ENCODE measurements around the gene PIAS1.

PIAS1 gene

DNA sequence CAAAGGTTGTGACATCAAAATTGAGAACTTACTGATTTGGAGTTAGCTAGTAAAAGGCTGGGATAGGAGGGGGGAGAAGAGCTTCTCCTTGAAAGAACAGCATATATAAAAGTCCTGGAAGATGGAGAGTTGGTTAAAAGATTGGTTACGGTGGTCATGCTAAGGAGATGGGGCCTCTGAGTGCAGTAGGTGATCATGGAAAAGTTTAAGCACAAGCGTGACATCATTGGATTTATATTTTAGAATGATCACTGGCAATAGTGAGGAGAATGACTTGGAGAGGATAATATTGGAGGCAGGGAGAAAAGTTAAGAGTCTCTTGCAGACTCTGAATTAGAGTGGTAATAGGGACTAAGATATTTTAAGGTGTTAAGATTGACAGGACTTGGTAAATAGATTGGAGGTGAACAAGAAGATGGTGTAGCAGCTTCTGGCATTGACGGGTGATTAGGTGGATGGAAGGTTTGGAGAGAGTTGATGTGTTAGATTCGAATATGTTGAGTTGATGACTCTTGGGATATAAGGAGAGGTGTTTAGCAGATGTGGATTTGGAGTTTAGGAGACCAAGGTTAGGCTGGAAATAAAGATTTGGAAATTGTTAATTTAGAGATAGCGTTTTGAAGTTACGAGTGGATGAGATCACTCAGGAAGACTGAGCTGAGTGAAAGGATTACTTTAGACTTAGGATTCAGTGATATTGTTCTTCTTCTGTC lies 19.6 kb downstream of the PIAS1 start:
- TF ChIP-seq RAD21 (IDR thresholded peaks at IDR 0.05; ENCODE audit: low read depth) (no peak), NFIC (IDR thresholded peaks at IDR 0.05) (no peak), TAF1 (IDR thresholded peaks at IDR 0.05; ENCODE audit: low read depth) (no peak), CREB1 (IDR thresholded peaks at IDR 0.05; ENCODE audit: low read depth) (no peak), TCF12 (IDR thresholded peaks at IDR 0.05; ENCODE audit: low read depth) (no peak), EP300 (IDR thresholded peaks at IDR 0.05; ENCODE audit: borderline replicate concordance) (no peak), YY1 (IDR thresholded peaks at IDR 0.05; ENCODE audit: low read depth) (no peak), TEAD4 (IDR thresholded peaks at IDR 0.05) (no peak), FOXM1 (IDR thresholded peaks at IDR 0.05; ENCODE audit: borderline replicate concordance, low read depth) (no peak), ZBTB7A (IDR thresholded peaks at IDR 0.05; ENCODE audit: low read depth) (no peak), CEBPB (IDR thresholded peaks at IDR 0.05) (no peak), EGR1 (IDR thresholded peaks at IDR 0.05) (no peak)
- TF ChIP-seq, protein P1, sequence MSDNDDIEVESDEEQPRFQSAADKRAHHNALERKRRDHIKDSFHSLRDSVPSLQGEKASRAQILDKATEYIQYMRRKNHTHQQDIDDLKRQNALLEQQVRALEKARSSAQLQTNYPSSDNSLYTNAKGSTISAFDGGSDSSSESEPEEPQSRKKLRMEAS (IDR thresholded peaks at IDR 0.05): no peak
- TF ChIP-seq, protein P2, sequence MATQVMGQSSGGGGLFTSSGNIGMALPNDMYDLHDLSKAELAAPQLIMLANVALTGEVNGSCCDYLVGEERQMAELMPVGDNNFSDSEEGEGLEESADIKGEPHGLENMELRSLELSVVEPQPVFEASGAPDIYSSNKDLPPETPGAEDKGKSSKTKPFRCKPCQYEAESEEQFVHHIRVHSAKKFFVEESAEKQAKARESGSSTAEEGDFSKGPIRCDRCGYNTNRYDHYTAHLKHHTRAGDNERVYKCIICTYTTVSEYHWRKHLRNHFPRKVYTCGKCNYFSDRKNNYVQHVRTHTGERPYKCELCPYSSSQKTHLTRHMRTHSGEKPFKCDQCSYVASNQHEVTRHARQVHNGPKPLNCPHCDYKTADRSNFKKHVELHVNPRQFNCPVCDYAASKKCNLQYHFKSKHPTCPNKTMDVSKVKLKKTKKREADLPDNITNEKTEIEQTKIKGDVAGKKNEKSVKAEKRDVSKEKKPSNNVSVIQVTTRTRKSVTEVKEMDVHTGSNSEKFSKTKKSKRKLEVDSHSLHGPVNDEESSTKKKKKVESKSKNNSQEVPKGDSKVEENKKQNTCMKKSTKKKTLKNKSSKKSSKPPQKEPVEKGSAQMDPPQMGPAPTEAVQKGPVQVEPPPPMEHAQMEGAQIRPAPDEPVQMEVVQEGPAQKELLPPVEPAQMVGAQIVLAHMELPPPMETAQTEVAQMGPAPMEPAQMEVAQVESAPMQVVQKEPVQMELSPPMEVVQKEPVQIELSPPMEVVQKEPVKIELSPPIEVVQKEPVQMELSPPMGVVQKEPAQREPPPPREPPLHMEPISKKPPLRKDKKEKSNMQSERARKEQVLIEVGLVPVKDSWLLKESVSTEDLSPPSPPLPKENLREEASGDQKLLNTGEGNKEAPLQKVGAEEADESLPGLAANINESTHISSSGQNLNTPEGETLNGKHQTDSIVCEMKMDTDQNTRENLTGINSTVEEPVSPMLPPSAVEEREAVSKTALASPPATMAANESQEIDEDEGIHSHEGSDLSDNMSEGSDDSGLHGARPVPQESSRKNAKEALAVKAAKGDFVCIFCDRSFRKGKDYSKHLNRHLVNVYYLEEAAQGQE (IDR thresholded peaks at IDR 0.05; ENCODE audit: low read depth): no peak
- TF ChIP-seq, protein P3, sequence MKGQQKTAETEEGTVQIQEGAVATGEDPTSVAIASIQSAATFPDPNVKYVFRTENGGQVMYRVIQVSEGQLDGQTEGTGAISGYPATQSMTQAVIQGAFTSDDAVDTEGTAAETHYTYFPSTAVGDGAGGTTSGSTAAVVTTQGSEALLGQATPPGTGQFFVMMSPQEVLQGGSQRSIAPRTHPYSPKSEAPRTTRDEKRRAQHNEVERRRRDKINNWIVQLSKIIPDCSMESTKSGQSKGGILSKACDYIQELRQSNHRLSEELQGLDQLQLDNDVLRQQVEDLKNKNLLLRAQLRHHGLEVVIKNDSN (IDR thresholded peaks at IDR 0.05): no peak

DNA sequence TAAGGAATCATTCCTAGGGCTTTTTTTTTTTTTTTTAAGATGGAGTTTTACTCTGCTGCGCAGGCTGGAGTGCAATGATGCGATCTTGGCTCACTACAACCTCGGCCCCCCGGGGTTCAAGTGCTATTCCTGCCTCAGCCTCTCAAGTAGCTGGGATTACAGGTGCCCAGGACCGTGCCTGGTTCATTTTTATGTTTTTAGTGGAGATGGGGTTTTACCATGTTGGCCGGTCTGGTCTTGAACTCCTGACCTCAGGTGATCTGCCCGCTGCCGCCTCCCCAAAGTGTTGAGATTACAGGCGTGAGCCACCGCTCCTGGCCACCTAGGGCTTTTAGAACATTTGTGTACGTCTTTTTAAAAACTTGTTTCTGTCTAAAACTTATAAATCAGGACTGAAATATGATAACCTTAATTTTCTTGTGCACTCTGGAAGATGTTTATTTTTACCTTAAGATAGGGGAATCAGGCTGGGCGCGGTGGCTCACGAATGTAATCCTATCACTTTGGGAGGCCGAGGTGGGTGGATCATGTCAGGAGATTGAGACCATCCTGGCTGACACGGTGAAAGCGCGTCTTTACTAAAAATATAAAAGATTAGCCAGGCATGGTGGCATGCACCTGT lies 21.8 kb downstream of the PIAS1 start:
- no peak for TF ChIP-seq CREB1 (IDR thresholded peaks at IDR 0.05; ENCODE audit: low read depth)
- TF ChIP-seq ZBTB7A (IDR thresholded peaks at IDR 0.05; ENCODE audit: low read depth): no peak
- TF ChIP-seq CEBPB (IDR thresholded peaks at IDR 0.05): no peak
- TF ChIP-seq, protein P1 (IDR thresholded peaks at IDR 0.05): no peak
- TF ChIP-seq NFIC (IDR thresholded peaks at IDR 0.05): no peak
- TF ChIP-seq, protein P2 (IDR thresholded peaks at IDR 0.05; ENCODE audit: low read depth): no peak
- TF ChIP-seq FOXM1 (IDR thresholded peaks at IDR 0.05; ENCODE audit: borderline replicate concordance, low read depth): no peak
- TF ChIP-seq YY1 (IDR thresholded peaks at IDR 0.05; ENCODE audit: low read depth): no peak

DNA sequence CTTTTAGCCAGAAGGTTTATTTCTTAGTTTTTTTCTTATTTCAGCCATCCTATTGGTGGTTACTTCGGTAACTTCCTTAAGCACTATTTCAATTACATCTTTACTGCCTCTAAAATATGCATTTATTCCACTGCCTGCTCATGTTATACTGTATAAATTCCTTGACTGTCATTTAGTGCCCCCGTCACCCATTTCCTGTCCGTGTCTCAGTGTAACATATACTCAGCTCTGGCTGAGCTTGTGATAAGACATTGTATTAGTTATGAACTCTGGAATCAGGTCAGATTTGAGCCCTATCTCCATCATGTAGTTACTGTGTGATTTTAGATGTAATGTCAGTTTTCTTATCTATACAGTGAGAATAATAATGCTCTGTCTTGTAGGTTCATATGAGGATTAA lies 24.2 kb downstream of the PIAS1 start:
- no peak for TF ChIP-seq EP300 (IDR thresholded peaks at IDR 0.05; ENCODE audit: borderline replicate concordance)
- no peak for TF ChIP-seq TAF1 (IDR thresholded peaks at IDR 0.05; ENCODE audit: low read depth)
- TF ChIP-seq YY1 (IDR thresholded peaks at IDR 0.05; ENCODE audit: low read depth): no peak
- TF ChIP-seq, protein P1 (IDR thresholded peaks at IDR 0.05): no peak
- TF ChIP-seq, protein P2 (IDR thresholded peaks at IDR 0.05; ENCODE audit: low read depth): no peak
- no peak for TF ChIP-seq NFIC (IDR thresholded peaks at IDR 0.05)
- TF ChIP-seq TCF12 (IDR thresholded peaks at IDR 0.05; ENCODE audit: low read depth): no peak
- no peak for TF ChIP-seq CEBPB (IDR thresholded peaks at IDR 0.05)
- no peak for TF ChIP-seq EGR1 (IDR thresholded peaks at IDR 0.05)
- TF ChIP-seq CREB1 (IDR thresholded peaks at IDR 0.05; ENCODE audit: low read depth): no peak
- no peak for TF ChIP-seq FOXM1 (IDR thresholded peaks at IDR 0.05; ENCODE audit: borderline replicate concordance, low read depth)
- TF ChIP-seq RAD21 (IDR thresholded peaks at IDR 0.05; ENCODE audit: low read depth): no peak

DNA sequence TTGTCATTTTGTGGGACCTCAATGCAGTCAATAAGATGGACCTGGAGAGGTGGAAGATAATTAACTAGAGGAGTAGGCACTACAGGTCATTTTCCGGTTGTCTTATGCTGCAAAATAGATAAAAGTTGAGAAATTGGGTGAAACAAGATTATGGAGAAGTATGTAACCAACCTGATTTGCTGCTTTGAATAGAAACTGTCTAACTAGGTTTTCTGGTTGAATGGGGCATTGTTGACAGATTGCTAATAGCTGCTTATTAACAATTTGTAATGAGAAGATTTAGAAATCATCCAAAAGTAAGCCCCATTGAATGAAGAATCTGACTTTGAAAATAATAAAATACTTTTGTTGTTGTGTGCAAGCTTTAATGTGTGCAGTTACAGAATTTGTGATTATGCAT lies 26.2 kb downstream of the PIAS1 start:
- TF ChIP-seq, protein P2 (IDR thresholded peaks at IDR 0.05; ENCODE audit: low read depth): no peak
- TF ChIP-seq EGR1 (IDR thresholded peaks at IDR 0.05) (no peak), CREB1 (IDR thresholded peaks at IDR 0.05; ENCODE audit: low read depth) (no peak), YY1 (IDR thresholded peaks at IDR 0.05; ENCODE audit: low read depth) (no peak), RAD21 (IDR thresholded peaks at IDR 0.05; ENCODE audit: low read depth) (no peak), TEAD4 (IDR thresholded peaks at IDR 0.05) (no peak), CEBPB (IDR thresholded peaks at IDR 0.05) (no peak), FOXM1 (IDR thresholded peaks at IDR 0.05; ENCODE audit: borderline replicate concordance, low read depth) (no peak), ZBTB7A (IDR thresholded peaks at IDR 0.05; ENCODE audit: low read depth) (no peak), TCF12 (IDR thresholded peaks at IDR 0.05; ENCODE audit: low read depth) (no peak), EP300 (IDR thresholded peaks at IDR 0.05; ENCODE audit: borderline replicate concordance) (no peak)
